Neuronal stem cell (in vitro differentiated cells): ENCODE data around the gene F12.

Source experiments
- DNase-seq: peaks from one replicate; pipeline ENCODE4 v3.0.0-alpha.2; 2013; ENCODE audit warnings: low spot score
- H2AFZ ChIP-seq: one replicate; pipeline ENCODE4 v1.6.1; 2013; ENCODE audit warnings: mild to moderate bottlenecking, low read length, inconsistent platforms
- H2AK5ac ChIP-seq: 2 replicates; pipeline ENCODE4 v1.6.1; 2013; ENCODE audit warnings: low read depth, mild to moderate bottlenecking, inconsistent platforms, low read length, moderate library complexity, mixed read lengths
- H2BK120ac ChIP-seq: 2 replicates; pipeline ENCODE4 v1.6.1; 2013; ENCODE audit warnings: low read depth, mild to moderate bottlenecking, inconsistent platforms, low read length, moderate library complexity, mixed read lengths
- H2BK12ac ChIP-seq: one replicate; pipeline ENCODE4 v1.6.1; 2013; ENCODE audit warnings: low read length, inconsistent platforms
- H2BK15ac ChIP-seq: 2 replicates; pipeline ENCODE4 v1.6.1; 2013; ENCODE audit warnings: mild to moderate bottlenecking, low read length, inconsistent platforms, mixed read lengths
- H2BK5ac ChIP-seq: one replicate; pipeline ENCODE4 v1.6.1; 2013; ENCODE audit warnings: inconsistent platforms, mild to moderate bottlenecking, low read length, moderate library complexity
- H3K14ac ChIP-seq: one replicate; pipeline ENCODE4 v1.6.1; 2013; ENCODE audit warnings: low read length, inconsistent platforms
- H3K18ac ChIP-seq: 2 replicates; pipeline ENCODE4 v1.6.1; 2013; ENCODE audit warnings: low read length, inconsistent platforms
- H3K23ac ChIP-seq: 2 replicates; pipeline ENCODE4 v1.6.1; 2013; ENCODE audit warnings: low read depth, mild to moderate bottlenecking, mixed read lengths, low read length, inconsistent platforms; ENCODE audit not compliant: poor library complexity
- H3K27ac ChIP-seq: replicated peaks from 3 replicates; pipeline ENCODE4 v1.5.1; 2013; ENCODE audit warnings: low read length, inconsistent platforms
- H3K27me3 ChIP-seq, 3 experiments: 2 replicates each; pipeline ENCODE4 v1.6.1; 2013; ENCODE audit warnings: low read length in 3 of 3, mild to moderate bottlenecking in 2 of 3, inconsistent platforms in 1 of 3, low read depth in 1 of 3, mixed read lengths in 1 of 3, moderate library complexity in 1 of 3; ENCODE audit not compliant: control insufficient read depth in 3 of 3, insufficient read depth in 3 of 3
- H3K36me3 ChIP-seq, 2 donors: replicated peaks in 1 of 2; 2 replicates each; pipeline ENCODE4 v1.6.1; 2013; ENCODE audit warnings: low read length in 2 of 2; ENCODE audit not compliant: control insufficient read depth in 2 of 2, insufficient read depth in 2 of 2
- H3K4ac ChIP-seq: 2 replicates; pipeline ENCODE4 v1.6.1; 2013; ENCODE audit warnings: inconsistent platforms, mild to moderate bottlenecking, low read length, moderate library complexity
- H3K4me1 ChIP-seq, 2 donors: 1 replicate in 1 of 2; 2 replicates in 1 of 2; pipeline ENCODE4 v1.6.1; 2013; ENCODE audit warnings: low read length in 2 of 2, low read depth in 1 of 2; ENCODE audit not compliant: control insufficient read depth in 2 of 2, insufficient read depth in 1 of 2
- H3K4me2 ChIP-seq: one replicate; pipeline ENCODE4 v1.6.1; 2013; ENCODE audit warnings: mild to moderate bottlenecking, low read length, inconsistent platforms; ENCODE audit not compliant: insufficient read depth, poor library complexity, severe bottlenecking
- H3K4me3 ChIP-seq, 2 donors: 2 replicates each; pipeline ENCODE4 v1.5.1; 2013; ENCODE audit warnings: low read length in 2 of 2, mild to moderate bottlenecking in 2 of 2, inconsistent platforms in 1 of 2, moderate library complexity in 1 of 2
- H3K79me1 ChIP-seq: one replicate; pipeline ENCODE4 v1.6.1; 2013; ENCODE audit warnings: low read depth, mild to moderate bottlenecking, inconsistent platforms, low read length, moderate library complexity
- H3K9ac ChIP-seq: one replicate; pipeline ENCODE4 v1.6.1; 2013; ENCODE audit warnings: mild to moderate bottlenecking, low read depth, low read length, inconsistent platforms; ENCODE audit not compliant: poor library complexity
- H3K9me3 ChIP-seq, 2 donors: replicated peaks in 1 of 2; 2 replicates each; pipeline versions ENCODE3 to v1.6.1; 2013; ENCODE audit warnings: low read length in 2 of 2, mild to moderate bottlenecking in 2 of 2, inconsistent platforms in 1 of 2, low read depth in 1 of 2, mixed read lengths in 1 of 2, moderate library complexity in 1 of 2; ENCODE audit not compliant: control insufficient read depth in 2 of 2, insufficient read depth in 1 of 2
- H4K8ac ChIP-seq: one replicate; pipeline ENCODE4 v1.6.1; 2013; ENCODE audit warnings: low read depth, mild to moderate bottlenecking, inconsistent platforms, low read length, moderate library complexity
- H4K91ac ChIP-seq: one replicate; pipeline ENCODE4 v1.6.1; 2013; ENCODE audit warnings: low read length, low read depth, mild to moderate bottlenecking, inconsistent platforms; ENCODE audit not compliant: poor library complexity
- WGBS, 2 donors: extraction: QIAGEN DNeasy Blood & Tissue Kit; methylation state at CpG; one replicate each; pipeline ENCODE4 v1.1.7; 2013; ENCODE audit warnings: missing lambda C conversion rate in 2 of 2, mixed read lengths in 1 of 2; ENCODE audit not compliant: insufficient read length in 2 of 2, insufficient replicate concordance in 1 of 2; ENCODE audit errors: extremely low coverage in 2 of 2; 5-methylcytosine and 5-hydroxymethylcytosine counted together

F12 gene

GRCh38 chr5:177455036-177455660 lies 45.8 kb upstream of the F12 start:
- peak overlapping the region; percentile 86 for H3K4ac ChIP-seq
- H3K9ac ChIP-seq: peak overlapping the region; percentile 99
- no CpG with 5 or more reads among the region's 80 CpGs for WGBS, 2 donors
- H3K27me3 ChIP-seq: peaks cover 0 to 2% (median 0%) of the 10 kb centered on the region in 3 experiments
- H3K9me3 ChIP-seq: peaks cover 0 to 2% of the 10 kb centered on the region in 2 donors
- peak overlapping the region; percentile 100 for H2BK12ac ChIP-seq
- H4K8ac ChIP-seq: peak overlapping the region; percentile 78
- peak overlapping the region; percentile 93 for H2BK15ac ChIP-seq
- peak overlapping the region; percentile 98 for H3K4me2 ChIP-seq
- H3K27ac ChIP-seq: peak overlapping the region; percentile 92
- H3K36me3 ChIP-seq: peaks cover 31 to 75% of the 10 kb centered on the region in 2 donors
- H3K79me1 ChIP-seq: peaks cover 13% of the 10 kb centered on the region
- peak overlapping the region; percentile 91 for H2BK5ac ChIP-seq
- peak overlapping the region; percentile 98 for H3K14ac ChIP-seq
- peak overlapping the region; percentile 98 for H2AK5ac ChIP-seq
- peaks cover 19 to 21% of the 10 kb centered on the region in 2 donors for H3K4me1 ChIP-seq
- peak; percentile 87 for DNase-seq
- H3K18ac ChIP-seq: peak overlapping the region; percentile 99
- H2AFZ ChIP-seq: no peak overlapping the region
- peak overlapping the region; percentile 100 for H3K23ac ChIP-seq
- H4K91ac ChIP-seq: peak overlapping the region; percentile 82
- peak overlapping the region; percentile 94 for H2BK120ac ChIP-seq
- peak overlapping the region in 1 of 2 donors; percentile 85 for H3K4me3 ChIP-seq

GRCh38 chr5:177454397-177455035 lies 45.2 kb upstream of the F12 start:
- Histone ChIP-seq H3K4me3 (peak overlapping the region in 1 of 2 donors; percentile 85), H3K4ac (peak overlapping the region; percentile 86), H2BK120ac (peak overlapping the region; percentile 10), H3K9me3 (no peaks in the 10 kb centered on the region), H3K18ac (peak overlapping the region; percentile 99), H3K4me1 (peaks cover 24 to 25% of the 10 kb centered on the region in 2 donors), H3K36me3 (peaks cover 24 to 69% of the 10 kb centered on the region in 2 donors), H3K4me2 (peak overlapping the region; percentile 98), H2BK5ac (peak overlapping the region; percentile 91), H2AK5ac (peak overlapping the region; percentile 98), H4K8ac (peak overlapping the region; percentile 78), H2BK15ac (peak overlapping the region; percentile 93), H4K91ac (peak overlapping the region; percentile 82), H2AFZ (no peak overlapping the region), H3K27me3 (peaks cover 0 to 2% (median 0%) of the 10 kb centered on the region in 3 experiments), H3K79me1 (peaks cover 13% of the 10 kb centered on the region), H3K23ac (peak overlapping the region; percentile 100), H2BK12ac (peak overlapping the region; percentile 100), H3K27ac (peak overlapping the region; percentile 92), H3K9ac (peak overlapping the region; percentile 99), H3K14ac (peak overlapping the region; percentile 97)
- no CpG with 5 or more reads among the region's 84 CpGs for whole genome bisulfite sequencing, 2 donors
- peak; percentile 92 for DNase-seq

- H3K14ac ChIP-seq: peak overlapping the region; percentile 87
- no CpG with 5 or more reads among the region's 31 CpGs for WGBS, 2 donors
- peak overlapping the region; percentile 93 for H3K4me2 ChIP-seq
- no peaks in the 10 kb centered on the region for H3K9me3 ChIP-seq
- no peak overlapping the region for H2AFZ ChIP-seq
- peak overlapping the region; percentile 53 for H3K27ac ChIP-seq
- H2BK12ac ChIP-seq: peak overlapping the region; percentile 82
- peak overlapping the region; percentile 38 for H4K91ac ChIP-seq
- DNase-seq: no peak
- peak overlapping the region; percentile 10 for H2BK120ac ChIP-seq
- peaks cover 0 to 2% (median 0%) of the 10 kb centered on the region in 3 experiments for H3K27me3 ChIP-seq
- peak overlapping the region; percentile 93 for H2BK15ac ChIP-seq
- H3K79me1 ChIP-seq: peaks cover 11% of the 10 kb centered on the region
- peak overlapping the region; percentile 98 for H2AK5ac ChIP-seq
- H3K4me1 ChIP-seq: peaks cover 26 to 27% of the 10 kb centered on the region in 2 donors
- peak overlapping the region; percentile 59 for H2BK5ac ChIP-seq
- no peak overlapping the region for H4K8ac ChIP-seq
- peak overlapping the region; percentile 94 for H3K18ac ChIP-seq
- peak overlapping the region in 1 of 2 donors; percentile 77 for H3K4me3 ChIP-seq
- peaks cover 21 to 63% of the 10 kb centered on the region in 2 donors for H3K36me3 ChIP-seq
- peak overlapping the region; percentile 56 for H3K4ac ChIP-seq
- peak overlapping the region; percentile 100 for H3K23ac ChIP-seq
- peak overlapping the region; percentile 93 for H3K9ac ChIP-seq
Observed at GRCh38 chr5:177453852-177454396, 44.6 kb upstream of the F12 start.
